Upper lobe of right lung (tissue), 1 donor: ENCODE measurements around the gene MLLT3. TPM values are rescaled to one million over a fixed set of nuclear protein-coding genes. Genes with fewer than 3 reads are reported as not detected.

Source experiments
- ATAC-seq: fragments of 200-7000 bp; cut with Tn5 transposase; one replicate; pipeline ENCODE4 v1.9.1; 2020; ENCODE audit warnings: mild to moderate bottlenecking, moderate library complexity
- DNase-seq: peaks from one replicate; pipeline ENCODE4 v3.0.0-alpha.2; 2020
- H3K27ac ChIP-seq: fragments of 200-600 bp; one replicate; pipeline ENCODE4 v1.8.0; 2022
- H3K27me3 ChIP-seq: fragments of 200-600 bp; one replicate; pipeline ENCODE4 v1.8.0; 2022; ENCODE audit warnings: mild to moderate bottlenecking
- H3K36me3 ChIP-seq: fragments of 200-600 bp; one replicate; pipeline ENCODE4 v1.8.0; 2022
- H3K4me1 ChIP-seq: fragments of 200-600 bp; one replicate; pipeline ENCODE4 v1.8.0; 2022
- H3K4me3 ChIP-seq: fragments of 200-600 bp; one replicate; pipeline ENCODE4 v1.8.0; 2022; ENCODE audit warnings: mild to moderate bottlenecking
- H3K9me3 ChIP-seq: fragments of 200-600 bp; one replicate; pipeline ENCODE4 v1.8.0; 2022
- CTCF ChIP-seq: fragments of 200-600 bp; IDR thresholded peaks from one replicate; pipeline ENCODE4 v1.8.0; 2022; ENCODE audit warnings: antibody characterized with exemption
- intact Hi-C: fragments of 100-400 bp; cut with DNase I; formaldehyde crosslinking; loops from one replicate; pipeline ENCODE4 v1.11.0; 2022
- total RNA-seq: library from RNA; stranded (reverse); fragmentation: NEBNext Ultra II Directional; extraction: Animal tissue kit (Norgen Biotek cat#: 25700); gene quantifications from one replicate; pipeline ENCODE4 v1.2.1, GENCODE V29; 2021
- donor health status: DM: no; HTN: yes; CAD: no; lungs with severe emphysema.

Gene MLLT3
- total RNA-seq, 1 donor from 2014 or later, result 15.4 TPM

DNA sequence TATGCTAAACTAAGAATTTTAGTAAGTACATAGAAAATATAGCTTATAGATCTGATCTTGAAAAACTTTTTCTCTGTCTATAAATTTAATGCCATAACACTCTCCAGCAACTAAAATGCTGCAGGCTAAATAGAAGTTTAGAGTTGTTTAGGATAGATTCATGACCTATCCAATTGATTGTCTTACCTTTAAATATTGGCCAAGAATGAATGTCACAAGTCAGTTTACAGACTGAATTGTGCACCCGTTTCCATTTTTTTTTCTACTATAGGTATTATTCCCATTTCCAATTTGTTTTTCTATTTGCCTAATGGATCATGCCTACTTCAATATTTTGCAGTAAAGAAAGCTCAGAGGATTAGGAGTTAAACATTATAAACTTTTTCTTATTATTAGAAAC, 129.5 kb downstream of the MLLT3 start:
- Histone ChIP-seq H3K4me1 (no peaks in the 10 kb centered on the region), H3K4me3 (no peak overlapping the region), H3K27ac (no peak overlapping the region), H3K27me3 (no peaks in the 10 kb centered on the region), H3K36me3 (no peaks in the 10 kb centered on the region), H3K9me3 (no peaks in the 10 kb centered on the region)
- no peak for ATAC-seq
- TF ChIP-seq CTCF, result no peak
- DNase-seq, result no peak
- intact Hi-C loops, result no loop called here

DNA sequence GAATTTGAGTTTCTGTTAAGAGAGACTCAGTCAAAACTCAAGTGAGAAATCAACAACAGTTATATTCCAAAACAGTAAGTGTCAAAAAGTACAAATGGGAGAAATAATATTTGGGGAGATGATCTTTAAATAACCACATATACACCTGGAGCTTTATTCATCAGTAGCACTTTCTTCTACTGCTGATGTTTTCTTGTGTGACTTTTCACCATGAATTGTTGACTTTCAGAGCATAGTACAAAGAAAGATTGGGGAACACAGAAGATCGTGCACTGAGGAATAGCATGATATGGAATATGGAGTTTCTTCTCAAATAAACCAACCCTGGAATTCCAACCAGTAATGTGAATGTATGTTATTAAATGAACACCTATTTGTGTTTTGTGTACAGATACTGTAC, 130.7 kb downstream of the MLLT3 start:
- TF ChIP-seq CTCF, result no peak
- Histone ChIP-seq H3K27me3 (no peaks in the 10 kb centered on the region), H3K27ac (no peak overlapping the region), H3K4me3 (no peak overlapping the region), H3K4me1 (no peaks in the 10 kb centered on the region), H3K9me3 (no peaks in the 10 kb centered on the region), H3K36me3 (no peaks in the 10 kb centered on the region)
- DNase-seq (no peak), ATAC-seq (no peak)
- intact Hi-C loops, result no loop called here

GRCh38 chr9:20490246-20490834, 132.0 kb downstream of the MLLT3 start:
- H3K9me3 ChIP-seq, result no peaks in the 10 kb centered on the region
- H3K27ac ChIP-seq, result no peak overlapping the region
- ATAC-seq (no peak), DNase-seq (no peak)
- no peaks in the 10 kb centered on the region for H3K36me3 ChIP-seq
- no peak overlapping the region for H3K4me3 ChIP-seq
- TF ChIP-seq CTCF, result no peak
- no peaks in the 10 kb centered on the region for H3K4me1 ChIP-seq
- intact Hi-C loops, result no loop called here
- no peaks in the 10 kb centered on the region for H3K27me3 ChIP-seq

DNA sequence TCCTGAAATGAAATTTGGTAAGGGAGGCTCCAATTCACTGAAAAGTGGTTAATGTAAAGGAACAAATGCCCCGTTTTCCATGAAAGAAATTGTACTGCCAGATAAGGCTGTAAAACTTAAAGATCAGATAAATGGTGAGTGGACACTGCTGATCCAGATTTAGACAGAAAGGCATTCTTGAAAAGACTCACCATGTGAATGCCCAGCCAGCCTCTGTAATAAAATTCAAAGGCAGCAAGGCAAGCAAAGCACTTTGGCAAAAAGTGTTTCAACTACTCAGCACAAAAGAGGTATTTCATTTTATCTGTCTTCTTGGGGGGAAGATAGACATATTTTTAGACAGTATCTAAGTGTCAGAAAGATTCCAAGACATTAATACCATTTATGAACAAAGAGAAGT, 133.6 kb downstream of the MLLT3 start:
- no peak overlapping the region for H3K27ac ChIP-seq
- no peaks in the 10 kb centered on the region for H3K27me3 ChIP-seq
- no peak for ATAC-seq
- intact Hi-C loops, result no loop called here
- H3K36me3 ChIP-seq, result no peaks in the 10 kb centered on the region
- DNase-seq, result no peak
- no peaks in the 10 kb centered on the region for H3K9me3 ChIP-seq
- H3K4me3 ChIP-seq, result no peak overlapping the region
- no peak for TF ChIP-seq CTCF
- no peaks in the 10 kb centered on the region for H3K4me1 ChIP-seq

- ATAC-seq, result no peak
These were observed 135.7 kb downstream of the MLLT3 start for GRCh38 chr9:20486552-20486951.

More at GRCh38 chr9:20486552-20486951, 135.7 kb downstream of the MLLT3 start:
- intact Hi-C loops, result no loop called here
- no peaks in the 10 kb centered on the region for H3K27me3 ChIP-seq
- no peaks in the 10 kb centered on the region for H3K4me1 ChIP-seq
- no peak overlapping the region for H3K4me3 ChIP-seq
- H3K36me3 ChIP-seq, result no peaks in the 10 kb centered on the region
- no peak for TF ChIP-seq CTCF
- DNase-seq, result no peak
- no peak overlapping the region for H3K27ac ChIP-seq
- H3K9me3 ChIP-seq, result no peaks in the 10 kb centered on the region
